ENCODE measurements around the gene CASZ1.

Gene CASZ1

DNA sequence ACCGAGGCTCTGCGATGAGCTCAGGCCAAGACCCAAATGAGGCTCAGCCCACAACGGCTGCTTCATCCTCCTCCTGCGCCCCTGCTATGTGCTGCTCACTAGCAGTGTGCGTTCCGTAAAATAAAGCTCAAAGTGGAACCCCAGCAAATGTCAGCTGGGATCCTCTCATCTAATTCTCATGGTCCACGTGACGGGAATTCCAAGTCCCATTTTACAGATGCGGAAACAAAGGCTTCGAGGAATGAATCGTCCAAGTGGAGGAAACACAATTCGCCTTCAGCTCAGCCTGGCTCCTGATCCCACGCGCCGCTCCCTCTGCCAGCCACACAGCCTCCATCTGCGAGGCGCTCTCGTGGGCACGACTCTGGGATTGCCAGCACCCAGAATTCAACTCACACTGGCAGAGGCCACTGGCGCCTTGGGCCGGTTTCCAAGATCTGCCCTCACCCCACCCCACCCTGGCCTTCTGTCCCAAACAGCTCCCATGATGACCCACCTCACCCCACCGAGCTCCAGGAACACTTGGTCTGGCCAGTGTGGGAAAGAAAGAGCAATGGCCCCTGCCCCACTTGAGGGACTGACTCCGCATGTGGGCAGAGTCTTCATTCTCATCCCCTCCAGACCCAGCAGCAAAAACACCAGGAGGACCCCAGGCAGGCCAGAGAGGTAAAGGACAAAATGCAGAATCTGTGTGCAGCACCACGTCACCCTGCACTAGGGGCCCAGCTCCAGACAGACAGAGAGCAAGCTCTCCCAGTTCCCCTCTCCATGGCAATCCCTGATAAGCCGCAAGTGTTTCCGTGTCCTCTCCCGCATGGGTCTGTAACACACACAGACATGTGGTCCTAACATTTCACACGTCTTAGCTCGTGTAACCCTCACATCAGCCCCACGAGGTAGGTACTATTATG lies 10.5 kb downstream of the CASZ1 start:
- H3K36me3 ChIP-seq (ENCODE audit: control insufficient read depth, insufficient read depth, low read length): no peaks in the 10 kb centered on the region
- H3K9me3 ChIP-seq (ENCODE audit: control insufficient read depth, low read length): no peaks in the 10 kb centered on the region
- H3K4me3 ChIP-seq (ENCODE audit: insufficient read depth, low read depth, low read length, poor library complexity, severe bottlenecking): no peak overlapping the region
- H3K4me1 ChIP-seq (ENCODE audit: control insufficient read depth, insufficient read depth, low read length, poor library complexity, severe bottlenecking): no peaks in the 10 kb centered on the region
- no peak for DNase-seq
- peaks cover 3% of the 10 kb centered on the region for H3K27me3 ChIP-seq (replicated peaks; ENCODE audit: control insufficient read depth, insufficient read depth, low read length, poor library complexity, severe bottlenecking)
- no peak overlapping the region for H3K27ac ChIP-seq (ENCODE audit: insufficient read depth, low read length, poor library complexity, severe bottlenecking)

GRCh38 chr1:10784998-10785727 lies 11.3 kb downstream of the CASZ1 start:
- H3K4me1 ChIP-seq (ENCODE audit: control insufficient read depth, insufficient read depth, low read length, poor library complexity, severe bottlenecking): no peaks in the 10 kb centered on the region
- H3K27me3 ChIP-seq (replicated peaks; ENCODE audit: control insufficient read depth, insufficient read depth, low read length, poor library complexity, severe bottlenecking): no peaks in the 10 kb centered on the region
- no peak overlapping the region for H3K27ac ChIP-seq (ENCODE audit: insufficient read depth, low read length, poor library complexity, severe bottlenecking)
- H3K4me3 ChIP-seq (ENCODE audit: insufficient read depth, low read depth, low read length, poor library complexity, severe bottlenecking): no peak overlapping the region
- no peaks in the 10 kb centered on the region for H3K36me3 ChIP-seq (ENCODE audit: control insufficient read depth, insufficient read depth, low read length)
- no peak for DNase-seq
- H3K9me3 ChIP-seq (ENCODE audit: control insufficient read depth, low read length): no peaks in the 10 kb centered on the region

GRCh38 chr1:10782491-10783244 lies 13.8 kb downstream of the CASZ1 start:
- no peaks in the 10 kb centered on the region for H3K4me1 ChIP-seq (ENCODE audit: control insufficient read depth, insufficient read depth, low read length, poor library complexity, severe bottlenecking)
- no peak overlapping the region for H3K27ac ChIP-seq (ENCODE audit: insufficient read depth, low read length, poor library complexity, severe bottlenecking)
- no peaks in the 10 kb centered on the region for H3K9me3 ChIP-seq (ENCODE audit: control insufficient read depth, low read length)
- H3K36me3 ChIP-seq (ENCODE audit: control insufficient read depth, insufficient read depth, low read length): no peaks in the 10 kb centered on the region
- no peak overlapping the region for H3K4me3 ChIP-seq (ENCODE audit: insufficient read depth, low read depth, low read length, poor library complexity, severe bottlenecking)
- H3K27me3 ChIP-seq (replicated peaks; ENCODE audit: control insufficient read depth, insufficient read depth, low read length, poor library complexity, severe bottlenecking): no peaks in the 10 kb centered on the region
- DNase-seq: no peak

GRCh38 chr1:10781137-10781536 lies 15.3 kb downstream of the CASZ1 start:
- no peak overlapping the region for H3K27ac ChIP-seq (ENCODE audit: insufficient read depth, low read length, poor library complexity, severe bottlenecking)
- H3K27me3 ChIP-seq (replicated peaks; ENCODE audit: control insufficient read depth, insufficient read depth, low read length, poor library complexity, severe bottlenecking): no peaks in the 10 kb centered on the region
- no peaks in the 10 kb centered on the region for H3K36me3 ChIP-seq (ENCODE audit: control insufficient read depth, insufficient read depth, low read length)
- no peak overlapping the region for H3K4me3 ChIP-seq (ENCODE audit: insufficient read depth, low read depth, low read length, poor library complexity, severe bottlenecking)
- no peaks in the 10 kb centered on the region for H3K4me1 ChIP-seq (ENCODE audit: control insufficient read depth, insufficient read depth, low read length, poor library complexity, severe bottlenecking)
- no peaks in the 10 kb centered on the region for H3K9me3 ChIP-seq (ENCODE audit: control insufficient read depth, low read length)
- no peak for DNase-seq

DNA sequence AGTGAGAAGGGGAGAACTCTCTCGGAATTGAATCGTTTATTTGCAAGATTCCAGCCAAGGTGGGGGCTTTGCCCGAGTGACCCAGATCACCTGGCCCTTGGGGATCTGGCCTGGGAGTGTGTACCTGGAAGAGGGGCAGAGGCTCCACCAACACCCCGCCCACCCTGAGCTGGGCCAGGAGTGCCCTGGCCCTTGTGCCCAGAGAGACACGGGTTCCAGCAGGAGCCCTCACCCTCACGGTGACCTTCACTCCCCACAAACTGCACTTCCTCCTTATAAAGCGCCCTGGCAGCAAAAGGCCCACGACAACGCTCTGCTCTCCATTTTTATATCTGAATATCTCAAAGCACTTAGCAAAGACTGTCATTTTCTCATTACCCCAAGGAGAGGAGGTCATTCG lies 16.6 kb downstream of the CASZ1 start:
- DNase-seq: no peak

DNA sequence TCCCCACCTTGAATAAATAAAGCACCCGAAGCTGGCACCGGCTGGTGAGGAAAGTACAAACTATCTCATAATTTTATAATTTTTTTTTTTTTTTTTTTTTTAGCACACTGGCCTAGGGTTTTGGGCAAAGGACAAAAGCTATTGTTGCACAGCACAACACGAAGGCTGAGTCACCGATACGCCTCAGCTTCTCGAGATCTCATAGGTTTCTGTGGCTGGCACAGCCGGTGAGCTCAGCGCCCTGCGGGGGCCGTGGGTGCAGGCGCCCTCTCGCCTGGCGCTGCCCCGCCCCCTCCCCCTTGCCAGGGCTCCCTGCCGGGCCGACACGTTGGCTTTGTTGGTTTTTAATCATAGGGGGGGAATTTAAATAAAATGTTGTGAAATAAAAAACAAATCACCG lies 17.2 kb downstream of the CASZ1 start:
- H3K27me3 ChIP-seq (replicated peaks; ENCODE audit: control insufficient read depth, insufficient read depth, low read length, poor library complexity, severe bottlenecking): no peaks in the 10 kb centered on the region
- H3K9me3 ChIP-seq (ENCODE audit: control insufficient read depth, low read length): no peaks in the 10 kb centered on the region
- H3K27ac ChIP-seq (ENCODE audit: insufficient read depth, low read length, poor library complexity, severe bottlenecking): no peak overlapping the region
- H3K36me3 ChIP-seq (ENCODE audit: control insufficient read depth, insufficient read depth, low read length): no peaks in the 10 kb centered on the region
- no peak for DNase-seq
- H3K4me3 ChIP-seq (ENCODE audit: insufficient read depth, low read depth, low read length, poor library complexity, severe bottlenecking): no peak overlapping the region
- no peaks in the 10 kb centered on the region for H3K4me1 ChIP-seq (ENCODE audit: control insufficient read depth, insufficient read depth, low read length, poor library complexity, severe bottlenecking)

More for the DNA sequence above, 16.6 kb downstream of the CASZ1 start:
- Histone ChIP-seq H3K9me3 (ENCODE audit: control insufficient read depth, low read length) (no peaks in the 10 kb centered on the region), H3K4me3 (ENCODE audit: insufficient read depth, low read depth, low read length, poor library complexity, severe bottlenecking) (no peak overlapping the region), H3K4me1 (ENCODE audit: control insufficient read depth, insufficient read depth, low read length, poor library complexity, severe bottlenecking) (no peaks in the 10 kb centered on the region), H3K36me3 (ENCODE audit: control insufficient read depth, insufficient read depth, low read length) (no peaks in the 10 kb centered on the region), H3K27me3 (replicated peaks; ENCODE audit: control insufficient read depth, insufficient read depth, low read length, poor library complexity, severe bottlenecking) (no peaks in the 10 kb centered on the region), H3K27ac (ENCODE audit: insufficient read depth, low read length, poor library complexity, severe bottlenecking) (no peak overlapping the region)

- no peak for DNase-seq
- Histone ChIP-seq H3K4me3 (ENCODE audit: insufficient read depth, low read depth, low read length, poor library complexity, severe bottlenecking) (no peak overlapping the region), H3K27ac (ENCODE audit: insufficient read depth, low read length, poor library complexity, severe bottlenecking) (no peak overlapping the region), H3K36me3 (ENCODE audit: control insufficient read depth, insufficient read depth, low read length) (no peaks in the 10 kb centered on the region), H3K27me3 (replicated peaks; ENCODE audit: control insufficient read depth, insufficient read depth, low read length, poor library complexity, severe bottlenecking) (no peaks in the 10 kb centered on the region), H3K4me1 (ENCODE audit: control insufficient read depth, insufficient read depth, low read length, poor library complexity, severe bottlenecking) (no peaks in the 10 kb centered on the region), H3K9me3 (ENCODE audit: control insufficient read depth, low read length) (no peaks in the 10 kb centered on the region)
These were observed 17.8 kb downstream of the CASZ1 start for GRCh38 chr1:10778640-10779039.

- Histone ChIP-seq H3K27me3 (replicated peaks; ENCODE audit: control insufficient read depth, insufficient read depth, low read length, poor library complexity, severe bottlenecking) (no peaks in the 10 kb centered on the region), H3K36me3 (ENCODE audit: control insufficient read depth, insufficient read depth, low read length) (no peaks in the 10 kb centered on the region), H3K9me3 (ENCODE audit: control insufficient read depth, low read length) (no peaks in the 10 kb centered on the region), H3K27ac (ENCODE audit: insufficient read depth, low read length, poor library complexity, severe bottlenecking) (no peak overlapping the region), H3K4me3 (ENCODE audit: insufficient read depth, low read depth, low read length, poor library complexity, severe bottlenecking) (no peak overlapping the region), H3K4me1 (ENCODE audit: control insufficient read depth, insufficient read depth, low read length, poor library complexity, severe bottlenecking) (no peaks in the 10 kb centered on the region)
- no peak for DNase-seq
These were observed 18.5 kb downstream of the CASZ1 start for GRCh38 chr1:10777749-10778574.

GRCh38 chr1:10776190-10776905 lies 20.1 kb downstream of the CASZ1 start:
- Histone ChIP-seq H3K36me3 (ENCODE audit: control insufficient read depth, insufficient read depth, low read length) (no peaks in the 10 kb centered on the region), H3K4me3 (ENCODE audit: insufficient read depth, low read depth, low read length, poor library complexity, severe bottlenecking) (no peak overlapping the region), H3K9me3 (ENCODE audit: control insufficient read depth, low read length) (no peaks in the 10 kb centered on the region), H3K27ac (ENCODE audit: insufficient read depth, low read length, poor library complexity, severe bottlenecking) (no peak overlapping the region), H3K27me3 (replicated peaks; ENCODE audit: control insufficient read depth, insufficient read depth, low read length, poor library complexity, severe bottlenecking) (no peaks in the 10 kb centered on the region), H3K4me1 (ENCODE audit: control insufficient read depth, insufficient read depth, low read length, poor library complexity, severe bottlenecking) (no peaks in the 10 kb centered on the region)
- DNase-seq: no peak

All from effector memory CD4-positive, alpha-beta T cell (primary cell).